Upper lobe of left lung (tissue), 4 donors: ENCODE data around the gene AOC2.

Source experiments
- CTCF ChIP-seq, 6 experiments: fragments of 450-650 bp in 4 of 6; fragments of 200-600 bp in 2 of 6; sonication (generic) in 2 of 6; IDR thresholded peaks; one replicate each; pipeline ENCODE4 v1.5.1; 2016 to 2019; ENCODE audit warnings: antibody characterized with exemption in 6 of 6
- POLR2A ChIP-seq, 4 donors: fragments of 450-650 bp; IDR thresholded peaks; one replicate each; pipeline ENCODE4 v1.5.1; 2016 to 2017; ENCODE audit warnings: antibody characterized with exemption in 4 of 4, mild to moderate bottlenecking in 2 of 4
- POLR2AphosphoS5 ChIP-seq, 2 donors: sonication (generic); formaldehyde crosslinking; IDR thresholded peaks; one replicate each; pipeline ENCODE4 v1.5.1; 2017; ENCODE audit warnings: antibody characterized with exemption in 2 of 2

- no peak for TF ChIP-seq POLR2A (IDR thresholded peaks at IDR 0.05)
- TF ChIP-seq CTCF (IDR thresholded peaks at IDR 0.05): no peak
- no peak for TF ChIP-seq POLR2AphosphoS5 (IDR thresholded peaks at IDR 0.05)
These were observed 35.2 kb downstream of the AOC2 start for GRCh38 chr17:42879596-42879985.
